GM21367 (cell line): ENCODE measurements around the gene ZNF484.

Experiments used
- ATAC-seq: cut with Tn5 transposase; IDR thresholded peaks from one replicate; pipeline ENCODE4 v1.9.1; 2021; ENCODE audit not compliant: unreplicated experiment

ZNF484 gene

DNA sequence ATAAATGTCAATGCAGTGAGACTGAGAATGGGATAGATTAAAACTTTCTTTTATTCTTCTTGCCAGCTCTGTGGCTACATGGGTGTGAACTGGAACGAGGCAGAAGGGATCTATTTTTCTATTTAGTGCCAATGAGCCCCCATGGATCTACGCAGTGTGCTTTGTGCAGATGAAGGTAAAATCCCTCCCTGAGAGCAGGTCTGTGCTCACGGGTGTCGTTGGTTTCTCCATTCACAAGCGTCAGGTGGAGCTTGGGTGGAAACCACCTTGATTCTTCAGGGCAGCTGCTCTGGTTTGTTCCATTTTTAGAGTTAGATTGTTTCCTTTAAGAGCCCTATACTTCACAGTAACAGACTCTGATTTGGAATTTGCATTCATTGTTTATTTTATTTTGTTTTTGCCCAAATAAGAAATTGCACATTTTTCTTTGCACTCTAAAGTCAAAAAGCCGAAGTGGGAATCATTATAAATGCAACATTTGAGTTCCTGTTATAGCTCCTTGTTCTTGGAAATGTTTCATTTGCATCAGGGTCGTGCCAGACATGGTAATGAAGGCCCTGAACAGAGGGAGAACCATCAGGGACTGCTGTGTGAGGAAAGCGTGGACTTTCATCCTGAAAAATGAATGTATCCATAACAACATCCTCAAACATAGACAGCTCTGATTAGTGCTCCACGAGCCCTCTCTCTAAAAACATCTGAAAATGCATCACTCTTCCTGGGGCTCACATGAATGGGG is 82.1 kb downstream of the ZNF484 start:
- no peak for ATAC-seq
